HG02840 (cell line): ENCODE results near the gene PLK5.
A peak's percentile ranks its signal among the peaks of the same experiment; 100 is the strongest.
"Not testable (repeated sequence)": the region's sequence is repeated elsewhere in the genome, so short reads cannot be mapped to it uniquely, and the experiment has no call there.

ENCODE experiments used
- ATAC-seq: cut with Tn5 transposase; IDR thresholded peaks from one replicate; pipeline ENCODE4 v1.9.1; 2021; ENCODE audit warnings: mild to moderate bottlenecking, moderate library complexity, moderate number of reproducible peaks; ENCODE audit not compliant: unreplicated experiment, low FRiP score

Gene PLK5, protein sequence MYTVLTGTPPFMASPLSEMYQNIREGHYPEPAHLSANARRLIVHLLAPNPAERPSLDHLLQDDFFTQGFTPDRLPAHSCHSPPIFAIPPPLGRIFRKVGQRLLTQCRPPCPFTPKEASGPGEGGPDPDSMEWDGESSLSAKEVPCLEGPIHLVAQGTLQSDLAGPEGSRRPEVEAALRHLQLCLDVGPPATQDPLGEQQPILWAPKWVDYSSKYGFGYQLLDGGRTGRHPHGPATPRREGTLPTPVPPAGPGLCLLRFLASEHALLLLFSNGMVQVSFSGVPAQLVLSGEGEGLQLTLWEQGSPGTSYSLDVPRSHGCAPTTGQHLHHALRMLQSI

GRCh38 chr19:1523412-1524286 lies at the start of gene PLK5:
TSS of gene PLK5 (plus strand) at chr19:1524077. CDS start at chr19:1526997, 2,920 bp downstream.
- ATAC-seq: no peak

DNA sequence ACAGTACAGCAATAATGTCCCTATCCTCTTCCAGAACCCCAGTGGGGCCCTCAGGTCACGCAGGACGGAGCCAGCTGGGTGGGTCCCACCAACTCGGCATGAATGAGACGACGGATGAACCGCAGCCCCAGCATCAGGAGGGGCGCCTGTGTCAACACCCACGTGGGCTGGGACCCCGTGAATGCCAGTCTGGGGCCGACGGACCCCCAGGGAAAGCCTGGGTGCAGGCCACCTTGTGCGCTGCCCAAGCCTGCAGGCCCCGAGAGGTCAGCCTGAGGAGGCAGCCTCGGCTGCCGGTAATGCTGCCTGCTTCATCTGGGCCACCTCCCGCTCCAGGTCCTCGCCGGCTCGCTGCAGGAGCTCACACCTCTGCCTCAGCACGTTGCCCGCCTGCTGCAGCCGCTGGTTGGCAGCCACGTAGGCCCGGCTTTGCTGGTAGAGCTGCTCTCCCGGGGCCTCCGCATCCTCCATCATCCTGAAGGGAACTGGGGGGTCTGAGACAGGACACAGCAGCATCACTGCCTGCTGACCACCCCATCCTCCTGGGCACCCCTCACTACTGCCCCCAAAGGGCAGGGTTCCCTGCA lies 49.0 kb upstream of the PLK5 start:
- no peak for ATAC-seq

GRCh38 chr19:1475751-1476437 lies 48.0 kb upstream of the PLK5 start:
- no peak for ATAC-seq

GRCh38 chr19:1477056-1477455 lies 46.8 kb upstream of the PLK5 start:
- not testable (repeated sequence) for ATAC-seq

- peak; percentile 85 for ATAC-seq
Measured at GRCh38 chr19:1478934-1479707, 44.8 kb upstream of the PLK5 start, which contains the start of gene C19orf25. TSS of gene C19orf25 (minus strand) at chr19:1479215. CDS start at chr19:1478903, 312 bp downstream.

GRCh38 chr19:1481224-1481892 lies 42.5 kb upstream of the PLK5 start:
- ATAC-seq: no peak

DNA sequence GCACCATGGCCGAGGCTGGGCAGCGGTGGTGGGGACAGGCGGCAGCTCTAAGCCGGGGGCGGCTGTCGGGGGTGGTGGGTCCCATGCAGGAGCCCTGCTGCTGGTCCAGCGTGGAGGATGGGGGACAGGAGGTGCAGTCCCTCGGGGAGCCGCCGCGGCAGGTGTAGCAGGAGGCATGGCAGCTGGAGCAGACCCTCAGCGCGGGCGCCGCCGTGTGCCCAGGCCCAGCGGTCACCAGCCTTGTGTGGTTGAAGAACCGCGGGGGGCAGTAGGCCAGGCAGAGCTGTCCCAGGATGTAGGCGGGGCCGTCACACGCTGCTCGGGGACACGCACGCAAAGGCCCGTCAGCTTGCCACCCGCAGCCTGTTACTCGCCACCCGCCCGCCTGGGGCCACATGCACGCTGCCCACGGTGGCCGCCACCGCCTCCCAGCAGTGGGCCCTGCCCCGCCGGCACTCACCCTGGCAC lies 42.0 kb upstream of the PLK5 start:
- ATAC-seq: no peak

- no peak for ATAC-seq
Measured at GRCh38 chr19:1482361-1483130, 41.3 kb upstream of the PLK5 start.

GRCh38 chr19:1483131-1483978 lies 40.5 kb upstream of the PLK5 start:
- no peak for ATAC-seq

GRCh38 chr19:1483979-1484428 lies 39.9 kb upstream of the PLK5 start:
- ATAC-seq: no peak

DNA sequence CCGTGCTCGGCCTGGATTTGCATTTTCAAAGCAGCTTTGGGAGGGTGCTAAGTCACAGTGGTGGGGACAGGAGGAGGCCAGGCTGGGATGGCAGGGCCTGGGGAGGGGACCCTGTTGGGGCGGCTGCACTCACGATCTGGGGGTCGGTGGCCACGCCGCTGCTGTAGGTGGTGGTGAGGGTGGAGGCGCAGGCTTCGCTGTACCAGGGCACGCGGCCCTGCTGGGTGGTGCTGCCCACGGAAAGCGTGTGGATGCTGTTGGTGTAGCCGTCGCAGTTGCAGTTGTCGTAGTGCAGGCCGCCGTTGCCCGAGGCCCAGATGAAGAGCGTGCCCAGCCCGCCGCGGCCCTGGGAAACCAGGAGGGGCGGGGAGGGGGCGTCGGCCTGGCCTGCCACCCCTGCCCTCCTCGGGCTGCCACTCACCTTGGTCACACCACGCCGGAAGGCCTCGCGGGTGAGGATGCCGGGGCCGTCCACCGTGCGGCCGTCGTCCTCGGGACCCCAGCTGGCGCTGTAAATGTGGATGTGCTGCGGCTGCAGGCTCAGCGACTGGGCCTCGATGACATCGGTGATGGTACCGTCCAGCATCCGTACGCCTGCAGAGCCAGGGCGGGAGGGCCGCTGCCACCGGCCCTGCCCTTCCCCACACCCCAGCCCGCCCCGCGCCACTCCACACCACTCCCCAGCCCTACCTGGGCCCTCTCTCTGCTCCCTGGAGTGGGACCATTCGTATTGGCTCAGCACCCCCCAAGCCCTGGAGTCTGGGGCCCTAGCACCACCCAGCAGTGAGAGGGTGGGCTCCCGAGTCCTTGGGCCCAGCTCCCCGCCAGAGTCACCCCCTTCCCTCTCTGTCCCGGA lies 36.9 kb upstream of the PLK5 start:
- no peak for ATAC-seq

- ATAC-seq: no peak
Measured at GRCh38 chr19:1487576-1488281, 36.1 kb upstream of the PLK5 start.

DNA sequence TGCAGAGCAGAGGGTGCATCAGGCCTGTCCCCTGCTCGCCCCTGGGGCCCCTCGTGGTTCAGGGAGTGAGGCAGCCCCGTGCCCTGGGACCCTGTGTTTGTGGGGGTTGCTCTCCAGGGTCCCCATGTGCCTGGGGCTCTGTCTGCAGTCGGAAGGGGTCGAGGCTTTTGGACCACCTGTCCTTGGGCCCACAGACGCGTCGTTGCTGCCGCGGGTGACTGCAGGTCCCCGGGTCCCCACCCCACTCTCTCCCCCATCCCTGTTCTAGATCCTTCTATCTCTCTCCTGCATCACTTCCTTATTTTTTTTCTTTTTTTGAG lies 35.6 kb upstream of the PLK5 start:
- ATAC-seq: no peak

GRCh38 chr19:1489463-1490310 lies 34.2 kb upstream of the PLK5 start:
- no peak for ATAC-seq
